Muscle of arm (tissue), 12 donors: ENCODE results near the gene MTMR11. TPM values are rescaled to one million over a fixed set of nuclear protein-coding genes. Genes with fewer than 3 reads are reported as not detected.
"Not testable (repeated sequence)": the region's sequence is repeated elsewhere in the genome, so short reads cannot be mapped to it uniquely, and the experiment has no call there.

ENCODE experiments used
- DNase-seq: peaks from one replicate; pipeline ENCODE4 v3.0.0-alpha.2; 2013
- polyA plus RNA-seq, 12 donors: library from polyadenylated mRNA; unstranded; fragments of 120-200 nt; gene quantifications; one replicate each; pipeline ENCODE4 v1.2.1, GENCODE V29; 2013; ENCODE audit not compliant: insufficient read length in 12 of 12

Gene MTMR11
- polyA plus RNA-seq, 12 donors: 14.3 to 42.8 (median 21.7) TPM; not detected in 1

GRCh38 chr1:149903836-149904491 lies 32.7 kb downstream of the MTMR11 start:
- no peak for DNase-seq

GRCh38 chr1:149899460-149900284 lies 37.0 kb downstream of the MTMR11 start, which contains the start of gene BOLA1:
BOLA1 (plus strand) TSS chr1:149899568; CDS start chr1:149900060, 492 bp downstream.
- peak; percentile 96 for DNase-seq

DNA sequence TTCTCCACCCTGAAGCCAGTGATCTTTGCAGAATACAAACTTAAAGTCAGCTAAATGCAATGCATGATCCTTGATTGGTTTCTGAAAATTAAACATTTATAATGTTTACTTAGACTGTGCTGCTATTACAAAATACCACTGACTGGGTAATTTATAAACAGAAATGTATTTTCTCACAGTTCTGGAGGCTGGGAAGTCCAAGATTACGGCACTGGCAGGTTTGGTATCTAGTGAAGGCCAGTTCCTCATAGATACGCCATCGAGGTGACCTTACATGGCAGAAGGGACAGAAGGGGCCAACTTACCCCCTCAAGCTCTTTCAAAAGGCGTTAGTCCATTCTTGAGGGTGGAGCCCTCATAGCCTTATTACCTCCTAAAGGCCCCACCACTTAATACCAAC lies 40.1 kb downstream of the MTMR11 start:
- DNase-seq: no peak

- DNase-seq: no peak
These were observed 47.7 kb downstream of the MTMR11 start for GRCh38 chr1:149888999-149889289.

GRCh38 chr1:149888247-149888998 lies 48.3 kb downstream of the MTMR11 start:
- peak; percentile 91 for DNase-seq

DNA sequence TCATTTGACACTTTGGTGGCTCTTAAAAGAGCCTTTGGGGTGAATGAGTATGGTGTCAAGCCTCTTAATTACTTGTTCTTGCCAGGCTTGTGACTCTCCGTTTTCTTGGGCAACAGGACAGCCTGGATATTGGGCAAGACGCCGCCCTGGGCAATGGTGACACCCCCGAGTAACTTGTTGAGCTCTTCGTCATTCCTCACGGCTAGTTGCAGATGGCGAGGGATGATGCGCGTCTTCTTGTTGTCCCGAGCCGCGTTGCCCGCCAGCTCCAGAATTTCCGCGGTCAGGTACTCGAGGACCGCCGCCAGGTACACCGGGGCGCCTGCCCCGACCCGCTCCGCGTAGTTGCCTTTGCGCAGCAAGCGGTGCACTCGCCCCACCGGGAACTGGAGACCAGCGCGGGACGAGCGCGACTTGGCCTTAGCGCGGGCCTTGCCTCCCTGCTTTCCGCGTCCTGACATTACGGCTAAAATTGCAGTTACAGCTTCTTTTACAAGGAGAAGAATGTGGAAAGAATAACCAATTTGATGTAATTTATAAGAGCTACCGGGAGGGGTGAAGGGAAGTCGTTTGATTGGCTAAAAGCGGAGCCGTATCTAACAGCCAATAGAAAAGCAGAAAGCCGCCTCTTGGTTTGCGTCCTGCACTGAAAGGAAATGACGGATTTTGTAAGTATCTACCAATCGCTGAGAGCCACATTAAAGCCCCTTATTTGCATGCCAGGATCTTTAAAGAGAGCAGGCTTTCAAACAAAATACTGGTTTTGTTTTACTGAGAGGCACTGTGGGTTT lies 49.0 kb downstream of the MTMR11 start:
- DNase-seq: peak; percentile 94

- not testable (repeated sequence) for DNase-seq
These were observed 49.6 kb downstream of the MTMR11 start for GRCh38 chr1:149887196-149887455.

- peak; percentile 98 for DNase-seq
These were observed 50.1 kb downstream of the MTMR11 start for GRCh38 chr1:149886396-149887195.

DNA sequence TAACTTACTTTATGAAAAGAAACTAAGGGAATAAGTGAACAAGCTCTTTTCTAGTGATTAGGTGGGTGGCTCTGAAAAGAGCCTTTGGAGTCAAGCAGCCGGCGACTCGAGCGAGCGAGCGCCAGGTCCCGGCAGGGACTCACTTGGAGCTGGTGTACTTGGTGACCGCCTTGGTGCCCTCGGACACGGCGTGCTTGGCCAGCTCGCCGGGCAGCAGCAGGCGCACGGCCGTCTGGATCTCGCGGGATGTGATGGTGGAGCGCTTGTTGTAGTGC lies 50.6 kb downstream of the MTMR11 start:
- peak; percentile 21 for DNase-seq

GRCh38 chr1:149885339-149886120 lies 51.1 kb downstream of the MTMR11 start:
- DNase-seq: peak; percentile 83

DNA sequence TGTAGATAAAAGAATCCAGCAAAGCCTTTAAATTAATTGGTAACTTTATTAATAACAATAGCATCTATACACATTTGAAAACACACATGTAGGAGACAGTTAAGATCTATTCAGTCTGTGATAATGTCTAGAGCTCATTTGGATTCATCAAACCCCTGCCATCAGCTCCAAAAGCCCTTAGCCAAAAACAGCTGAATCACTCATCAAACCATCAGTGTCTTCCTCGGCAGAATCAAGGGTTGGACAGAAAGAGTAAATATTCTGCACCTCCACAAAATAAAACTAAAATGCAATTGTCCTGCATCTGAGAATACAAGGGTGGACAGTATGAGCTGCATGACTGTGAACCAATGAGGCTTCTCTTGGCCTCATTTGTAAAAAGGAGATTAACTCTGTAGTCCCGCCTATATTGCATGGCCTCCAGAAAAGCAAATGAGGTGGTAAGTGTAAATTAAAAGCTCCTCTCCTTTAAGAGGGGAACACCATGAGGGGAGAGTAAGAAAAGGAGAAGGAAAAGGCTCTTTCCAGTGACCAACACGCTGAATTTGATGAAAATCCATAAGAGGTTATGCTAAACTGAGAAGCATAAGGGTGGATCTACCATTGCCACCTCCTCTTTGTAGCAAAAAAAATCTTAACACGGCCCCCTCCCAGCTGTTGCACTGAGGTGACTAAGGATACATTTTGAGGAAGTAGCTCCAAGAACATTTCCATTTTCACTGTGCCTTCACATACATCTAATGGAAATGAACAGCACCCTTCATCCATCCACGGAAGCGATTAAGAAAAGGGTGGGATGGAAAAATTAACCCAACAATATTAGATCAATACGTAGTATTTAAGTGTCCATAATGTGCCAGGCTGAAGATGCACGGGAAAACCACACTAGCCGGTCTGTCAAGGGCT lies 52.0 kb downstream of the MTMR11 start:
- peak; percentile 47 for DNase-seq

- DNase-seq: no peak
These were observed 53.0 kb downstream of the MTMR11 start for GRCh38 chr1:149883598-149884247.

DNA sequence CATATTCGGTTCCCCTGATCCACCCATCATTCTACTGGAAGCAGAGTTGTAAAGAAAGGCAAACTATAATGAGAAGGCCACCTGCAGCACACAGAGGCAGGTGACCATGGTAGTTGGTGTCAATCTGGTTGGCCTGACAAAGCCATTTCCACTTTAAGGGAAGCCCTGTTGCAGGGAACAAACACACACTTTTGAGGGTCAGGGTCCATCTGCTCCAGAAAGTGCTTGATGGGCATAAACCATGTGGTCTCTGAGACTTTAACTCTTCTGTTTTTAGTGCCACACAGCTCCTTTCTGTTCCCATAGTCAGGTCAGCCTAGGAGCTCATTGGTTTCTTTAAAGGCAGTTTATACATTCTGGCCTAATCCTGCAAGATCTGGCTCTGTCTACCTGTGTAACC lies 54.8 kb downstream of the MTMR11 start:
- no peak for DNase-seq

DNA sequence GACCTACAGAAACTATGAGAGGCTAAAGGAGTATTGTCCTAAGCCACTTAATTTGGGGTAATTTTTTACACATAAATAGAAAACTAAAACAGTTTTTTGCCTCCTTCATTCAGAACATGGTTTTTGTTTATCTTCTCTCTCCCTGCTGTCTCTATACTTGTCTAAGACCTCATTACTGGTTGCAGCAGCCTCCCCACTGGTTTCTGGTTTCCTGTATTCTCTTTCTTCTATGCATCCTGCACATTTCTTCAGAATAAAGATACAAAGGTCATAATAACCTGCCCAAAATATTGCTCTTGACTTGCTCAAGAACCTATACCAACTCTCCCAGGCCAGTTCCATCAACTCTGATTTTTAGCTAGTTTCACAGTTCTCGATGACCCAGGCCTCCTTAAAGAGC lies 57.1 kb downstream of the MTMR11 start:
- DNase-seq: no peak

Other genes with a start within 250 kb of the MTMR11 start
- gene FCGR1A, start 154.2 kb downstream of the MTMR11 start, polyA plus RNA-seq: 1 to 10 TPM in 10 of 12 donors, not detected in 2; 1.3 to 4.8 (median 2.0) TPM
- gene BOLA1, start 37.3 kb downstream of the MTMR11 start, polyA plus RNA-seq: 10 to 100 TPM in 9 of 12 donors, 1 to 10 TPM in 2, not detected in 1; 9.5 to 20.1 (median 12.3) TPM
- 1 to 10 TPM in 11 of 12 donors, not detected in 1; 2.2 to 5.4 (median 3.9) TPM for gene SV2A, start 19.0 kb downstream of the MTMR11 start, polyA plus RNA-seq
- gene SF3B4, start 9.1 kb downstream of the MTMR11 start, polyA plus RNA-seq: 10 to 100 TPM in 11 of 12 donors, not detected in 1; 36.0 to 64.6 (median 45.2) TPM
- gene OTUD7B, start 73.8 kb upstream of the MTMR11 start, polyA plus RNA-seq: 10 to 100 TPM in 11 of 12 donors, not detected in 1; 13.3 to 17.4 (median 15.4) TPM
- 10 to 100 TPM in 11 of 12 donors, not detected in 1; 36.4 to 61.4 (median 49.9) TPM for gene VPS45, start 130.9 kb upstream of the MTMR11 start, polyA plus RNA-seq
- 100 to 1,000 TPM in 1 of 12 donors, 10 to 100 TPM in 10, not detected in 1; 57.3 to 102 (median 84.3) TPM for gene PLEKHO1, start 213.0 kb upstream of the MTMR11 start, polyA plus RNA-seq